HL-60 (cell line): ENCODE measurements around the gene TSC22D2.
"Not testable (repeated sequence)": the region's sequence is repeated elsewhere in the genome, so short reads cannot be mapped to it uniquely, and the experiment has no call there.

Experiments used
- DNase-seq, 2 experiments: peaks; one replicate each; pipeline ENCODE4 v3.0.0-alpha.2; 2010 to 2020; ENCODE audit warnings: low read depth in 1 of 2, low spot score in 1 of 2
- H3K27ac ChIP-seq: fragments of 250-450 bp; sonication (Bioruptor Pico); replicated peaks from 2 replicates; pipeline ENCODE4 v1.5.1; 2020; ENCODE audit warnings: mild to moderate bottlenecking, moderate library complexity
- H3K27me3 ChIP-seq: fragments of 250-450 bp; sonication (Bioruptor Pico); 2 replicates; pipeline ENCODE4 v1.5.1; 2021; ENCODE audit warnings: mild to moderate bottlenecking, moderate library complexity; ENCODE audit not compliant: insufficient read depth, poor library complexity, severe bottlenecking
- H3K4me3 ChIP-seq: replicated peaks from 2 replicates; pipeline ENCODE4 v1.5.1; 2011; ENCODE audit warnings: mild to moderate bottlenecking, control low read depth, low read length; ENCODE audit not compliant: insufficient read depth
- CTCF ChIP-seq: IDR thresholded peaks from one replicate; pipeline ENCODE4 v1.5.1; 2011; ENCODE audit warnings: low read length, control low read depth, inconsistent platforms; ENCODE audit not compliant: insufficient read depth
- GABPA ChIP-seq: IDR thresholded peaks from 2 replicates; pipeline ENCODE4 v1.6.1; 2012; ENCODE audit warnings: low read depth
- POLR2AphosphoS5 ChIP-seq: IDR thresholded peaks from 2 replicates; pipeline ENCODE4 v1.6.1; 2012; ENCODE audit warnings: low read depth
- REST ChIP-seq: IDR thresholded peaks from 2 replicates; pipeline ENCODE4 v1.6.1; 2012; ENCODE audit warnings: low read depth; ENCODE audit not compliant: insufficient replicate concordance
- SPI1 ChIP-seq: IDR thresholded peaks from 2 replicates; pipeline ENCODE4 v1.6.1; 2012; ENCODE audit warnings: low read depth, mild to moderate bottlenecking, borderline replicate concordance

TSC22D2 gene

GRCh38 chr3:150495563-150496168 lies 87.6 kb downstream of the TSC22D2 start:
- Histone ChIP-seq H3K27me3 (no peaks in the 10 kb centered on the region), H3K4me3 (no peak overlapping the region), H3K27ac (no peak overlapping the region)
- peak in 1 of 2 experiments; percentile 8 for DNase-seq
- TF ChIP-seq CTCF (no peak), REST (no peak), POLR2AphosphoS5 (no peak)

- no peaks in the 10 kb centered on the region for H3K27me3 ChIP-seq
- peak in 1 of 2 experiments; percentile 23 for DNase-seq
- TF ChIP-seq SPI1 (no peak), CTCF (no peak), POLR2AphosphoS5 (no peak), REST (no peak), GABPA (no peak)
- H3K4me3 ChIP-seq: no peak overlapping the region
- H3K27ac ChIP-seq: no peak overlapping the region
These were observed 89.9 kb downstream of the TSC22D2 start for GRCh38 chr3:150497956-150498355.

GRCh38 chr3:150500960-150501359 lies 92.9 kb downstream of the TSC22D2 start:
- not testable (repeated sequence) for DNase-seq, H3K4me3 ChIP-seq, H3K27ac ChIP-seq, H3K27me3 ChIP-seq

GRCh38 chr3:150503402-150504099 lies 95.5 kb downstream of the TSC22D2 start:
- Histone ChIP-seq H3K27ac (no peak overlapping the region), H3K4me3 (no peak overlapping the region), H3K27me3 (no peaks in the 10 kb centered on the region)
- no peak for DNase-seq
- no peak for TF ChIP-seq GABPA
- no peak for TF ChIP-seq CTCF
- TF ChIP-seq REST: no peak
- TF ChIP-seq SPI1: no peak
- TF ChIP-seq POLR2AphosphoS5: no peak
